WERI-Rb-1 (cell line): ENCODE data around the gene OR6C70.

ENCODE experiments used
- DNase-seq: peaks from one replicate; pipeline ENCODE4 v3.0.0-alpha.2; 2020
- H3K27ac ChIP-seq: fragments of 250-450 bp; sonication (Bioruptor Pico); 2 replicates; pipeline ENCODE4 v1.5.1; 2020; ENCODE audit warnings: mild to moderate bottlenecking, moderate library complexity
- H3K27me3 ChIP-seq: fragments of 250-450 bp; sonication (Bioruptor Pico); 2 replicates; pipeline ENCODE4 v1.5.1; 2021; ENCODE audit warnings: mild to moderate bottlenecking, low read depth, moderate library complexity; ENCODE audit not compliant: insufficient read depth, severe bottlenecking
- H3K36me3 ChIP-seq: fragments of 250-450 bp; sonication (Bioruptor Pico); 2 replicates; pipeline ENCODE4 v1.5.1; 2020; ENCODE audit warnings: mild to moderate bottlenecking, moderate library complexity
- H3K4me3 ChIP-seq: 2 replicates; pipeline ENCODE4 v1.5.1; 2011; ENCODE audit warnings: low read depth, mild to moderate bottlenecking, control low read depth, low read length
- H3K9me3 ChIP-seq: fragments of 250-450 bp; sonication (Bioruptor Pico); 2 replicates; pipeline ENCODE4 v1.5.1; 2021; ENCODE audit warnings: mild to moderate bottlenecking, moderate library complexity; ENCODE audit not compliant: severe bottlenecking
- TF ChIP-seq, protein P1 (sequence below): IDR thresholded peaks from 2 replicates; pipeline ENCODE4 v1.5.1; 2011; ENCODE audit warnings: low read depth, mild to moderate bottlenecking, control low read depth, inconsistent platforms, low read length

The OR6C70 gene

GRCh38 chr12:55470088-55470829, at the start of gene OR6C70:
TSS of gene OR6C70 (minus strand) at chr12:55470138. CDS start at chr12:55470138, 0 bp downstream.
- Histone ChIP-seq H3K27me3 (peaks cover 23% of the 10 kb centered on the region), H3K36me3 (no peaks in the 10 kb centered on the region), H3K9me3 (no peaks in the 10 kb centered on the region), H3K27ac (no peak within 1 kb of the TSS), H3K4me3 (no peak within 1 kb of the TSS)
- TF ChIP-seq, protein P1, sequence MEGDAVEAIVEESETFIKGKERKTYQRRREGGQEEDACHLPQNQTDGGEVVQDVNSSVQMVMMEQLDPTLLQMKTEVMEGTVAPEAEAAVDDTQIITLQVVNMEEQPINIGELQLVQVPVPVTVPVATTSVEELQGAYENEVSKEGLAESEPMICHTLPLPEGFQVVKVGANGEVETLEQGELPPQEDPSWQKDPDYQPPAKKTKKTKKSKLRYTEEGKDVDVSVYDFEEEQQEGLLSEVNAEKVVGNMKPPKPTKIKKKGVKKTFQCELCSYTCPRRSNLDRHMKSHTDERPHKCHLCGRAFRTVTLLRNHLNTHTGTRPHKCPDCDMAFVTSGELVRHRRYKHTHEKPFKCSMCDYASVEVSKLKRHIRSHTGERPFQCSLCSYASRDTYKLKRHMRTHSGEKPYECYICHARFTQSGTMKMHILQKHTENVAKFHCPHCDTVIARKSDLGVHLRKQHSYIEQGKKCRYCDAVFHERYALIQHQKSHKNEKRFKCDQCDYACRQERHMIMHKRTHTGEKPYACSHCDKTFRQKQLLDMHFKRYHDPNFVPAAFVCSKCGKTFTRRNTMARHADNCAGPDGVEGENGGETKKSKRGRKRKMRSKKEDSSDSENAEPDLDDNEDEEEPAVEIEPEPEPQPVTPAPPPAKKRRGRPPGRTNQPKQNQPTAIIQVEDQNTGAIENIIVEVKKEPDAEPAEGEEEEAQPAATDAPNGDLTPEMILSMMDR = no peak
- no peak for DNase-seq

GRCh38 chr12:55516391-55516790, 46.5 kb upstream of the OR6C70 start:
- DNase-seq = no peak
- H3K9me3 ChIP-seq = no peaks in the 10 kb centered on the region
- TF ChIP-seq, protein P1 = no peak
- no peak overlapping the region for H3K4me3 ChIP-seq
- peaks cover 26% of the 10 kb centered on the region for H3K27me3 ChIP-seq
- no peak overlapping the region for H3K27ac ChIP-seq
- H3K36me3 ChIP-seq = no peaks in the 10 kb centered on the region

DNA sequence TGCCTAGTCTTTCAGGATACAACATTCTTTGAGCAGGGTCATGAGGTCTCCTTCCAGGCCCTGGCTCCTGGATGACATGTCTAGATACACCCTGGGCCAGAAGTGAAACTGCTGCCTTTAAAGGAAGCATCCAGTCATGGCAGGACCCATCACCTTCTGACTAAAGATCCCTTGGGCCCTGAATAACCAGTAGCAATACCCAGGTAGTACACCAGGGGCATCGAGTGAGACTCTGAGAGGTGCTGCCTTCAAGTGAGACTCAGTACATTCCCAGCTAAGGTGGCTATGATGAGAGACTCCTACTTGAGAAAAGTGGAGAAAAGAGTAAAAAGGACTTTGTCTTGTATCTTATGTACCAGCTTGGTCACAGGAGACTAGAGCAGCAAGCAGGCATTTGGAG, 45.8 kb upstream of the OR6C70 start:
- no peaks in the 10 kb centered on the region for H3K9me3 ChIP-seq
- H3K27ac ChIP-seq = no peak overlapping the region
- peaks cover 31% of the 10 kb centered on the region for H3K27me3 ChIP-seq
- DNase-seq = no peak
- H3K36me3 ChIP-seq = no peaks in the 10 kb centered on the region
- TF ChIP-seq, protein P1 = 0 out of 2 replicates have a peak, but pooled peaks have one; percentile 2
- H3K4me3 ChIP-seq = no peak overlapping the region

- TF ChIP-seq, protein P1 = no peak
Observed at GRCh38 chr12:55501601-55502000, 31.7 kb upstream of the OR6C70 start.

GRCh38 chr12:55499810-55500252, 29.9 kb upstream of the OR6C70 start:
- TF ChIP-seq, protein P1 = no peak
- Histone ChIP-seq H3K36me3 (no peaks in the 10 kb centered on the region), H3K27ac (no peak overlapping the region), H3K9me3 (peaks cover under 1% of the 10 kb centered on the region), H3K4me3 (no peak overlapping the region), H3K27me3 (peaks cover 15% of the 10 kb centered on the region)
- no peak for DNase-seq

More at GRCh38 chr12:55501601-55502000, 31.7 kb upstream of the OR6C70 start:
- Histone ChIP-seq H3K4me3 (no peak overlapping the region), H3K36me3 (no peaks in the 10 kb centered on the region), H3K27me3 (peaks cover 4% of the 10 kb centered on the region), H3K27ac (no peak overlapping the region), H3K9me3 (peaks cover 8% of the 10 kb centered on the region)
- DNase-seq = no peak
